Activated naive CD8-positive, alpha-beta T cell treated with anti-CD3 and anti-CD28 coated beads, Interleukin-2, amount 10 ng/mL, durations not matched to agents 7 days and 5 days (primary cell): ENCODE data around the gene DTNB. TPM values are rescaled to one million over a fixed set of nuclear protein-coding genes. Genes with fewer than 3 reads are reported as not detected.
"Not testable (repeated sequence)": the region's sequence is repeated elsewhere in the genome, so short reads cannot be mapped to it uniquely, and the experiment has no call there.

Source experiments
- ATAC-seq: fragments of 150-1000 bp; cut with Tn5 transposase; one replicate; pipeline ENCODE4 v1.10.0; 2021; ENCODE audit warnings: low read depth, moderate library complexity
- POLR2A ChIA-PET: fragments of 350-600 bp; sonication (Branson Sonifier 250); formaldehyde crosslinking; loops from one replicate; lab custom pipeline; 2021; ENCODE audit warnings: antibody characterized with exemption; lab: Charles Lee
- DNase-seq: peaks from one replicate; pipeline ENCODE4 v3.0.0; 2021
- H3K27ac Mint-ChIP-seq: one replicate; pipeline ENCODE4 v1.8.0; 2022; ENCODE audit warnings: mild to moderate bottlenecking, mixed read lengths
- H3K27me3 Mint-ChIP-seq: one replicate; pipeline ENCODE4 v1.8.0; 2022; ENCODE audit warnings: mild to moderate bottlenecking, moderate library complexity, mixed read lengths
- H3K36me3 Mint-ChIP-seq: one replicate; pipeline ENCODE4 v1.8.0; 2021; ENCODE audit warnings: mild to moderate bottlenecking, mixed read lengths
- H3K4me1 Mint-ChIP-seq: one replicate; pipeline ENCODE4 v1.8.0; 2021; ENCODE audit warnings: mixed read lengths
- H3K4me3 Mint-ChIP-seq: one replicate; pipeline ENCODE4 v1.8.0; 2022; ENCODE audit warnings: mild to moderate bottlenecking, moderate library complexity, mixed read lengths
- H3K9me3 Mint-ChIP-seq: one replicate; pipeline ENCODE4 v1.8.0; 2021; ENCODE audit warnings: mixed read lengths
- total RNA-seq, 2 experiments: library from RNA; stranded (reverse); gene quantifications; one replicate each; pipeline ENCODE4 v1.2.3, GENCODE V29; 2021

Gene DTNB
- total RNA-seq, 2 experiments from 2014 or later: 36.7 to 38.3 TPM

DNA sequence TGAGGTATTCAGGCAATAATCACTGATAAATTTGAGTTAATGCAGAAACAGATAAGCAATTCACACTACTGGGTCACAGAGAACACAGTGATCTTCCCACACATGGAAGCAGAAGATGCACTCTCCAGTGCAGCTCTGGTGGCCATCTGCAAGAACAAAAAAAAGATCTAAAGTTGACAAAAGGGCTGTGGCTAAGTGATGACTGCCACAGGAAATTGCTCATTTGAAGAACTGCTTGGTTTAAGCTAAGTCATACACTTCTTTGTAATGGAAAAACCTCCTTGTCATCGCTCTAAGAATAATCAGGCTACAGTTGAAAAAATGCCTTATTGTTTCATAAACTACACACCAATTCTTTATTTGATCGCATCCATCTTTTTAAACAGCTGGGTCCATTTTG is 115.1 kb downstream of the DTNB start:
- H3K4me3 Mint-ChIP-seq: peak overlapping the region; percentile 34

DNA sequence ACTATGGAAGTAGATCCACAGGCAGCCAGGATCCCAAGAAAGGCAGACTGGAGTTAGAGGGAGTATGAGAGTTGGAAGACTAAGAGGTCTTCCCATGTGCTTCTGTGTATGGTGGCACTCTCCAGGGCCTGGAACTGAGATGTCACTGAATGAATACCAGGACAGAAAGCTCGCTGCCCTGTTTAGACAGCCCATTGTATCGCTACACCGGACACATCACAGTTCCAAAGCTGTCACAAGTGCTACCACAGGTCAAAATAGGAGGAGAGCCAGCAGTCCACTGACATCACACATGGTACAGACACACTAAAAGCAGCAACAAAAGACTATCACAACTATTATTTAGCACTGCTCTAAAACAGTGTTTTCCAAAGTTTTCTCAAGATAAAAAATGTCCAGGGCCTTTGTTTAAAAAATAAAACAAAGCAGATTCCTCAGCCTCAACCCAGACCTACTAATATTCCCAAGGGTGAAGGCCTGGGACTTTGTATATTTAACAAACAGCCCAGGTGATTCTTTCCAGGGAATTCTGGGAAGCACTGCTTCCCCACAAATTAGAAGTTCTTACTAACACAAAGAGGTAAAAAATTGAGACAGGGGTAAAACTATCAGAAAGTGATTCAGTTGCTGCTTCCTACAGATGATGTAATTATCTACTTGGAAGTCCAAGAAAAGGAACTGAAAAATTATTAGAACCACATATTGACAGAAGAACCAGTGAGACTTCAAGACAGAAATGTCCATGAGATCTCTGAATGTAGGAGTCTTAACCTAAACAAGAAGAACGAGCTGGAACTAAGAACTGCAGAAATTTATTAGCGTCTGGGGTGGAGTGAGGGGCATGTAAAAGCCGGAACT is 116.0 kb downstream of the DTNB start:
- Mint-ChIP-seq H3K4me1 (peaks cover 40% of the 10 kb centered on the region), H3K27me3 (no peaks in the 10 kb centered on the region), H3K27ac (peak overlapping the region; percentile 78), H3K4me3 (peak overlapping the region; percentile 7), H3K9me3 (peaks cover 3% of the 10 kb centered on the region), H3K36me3 (peaks cover 10% of the 10 kb centered on the region)
- POLR2A ChIA-PET: interaction anchor here (0.6 to 1.5 kb wide), 4 partner anchors 10 to 242 kb away, joined by 3 to 7 read pairs (median 4); no protein-coding TSS in a partner anchor
- DNase-seq: no peak
- no peak for ATAC-seq

More for the DNA sequence above, 115.1 kb downstream of the DTNB start:
- ATAC-seq: peak; percentile 98
- no peaks in the 10 kb centered on the region for H3K27me3 Mint-ChIP-seq
- H3K9me3 Mint-ChIP-seq: peaks cover 3% of the 10 kb centered on the region
- POLR2A ChIA-PET: interaction anchor here (0.6 to 1.5 kb wide), 4 partner anchors 9 to 285 kb away, joined by 3 to 7 read pairs (median 4); no protein-coding TSS in a partner anchor
- peak overlapping the region; percentile 78 for H3K27ac Mint-ChIP-seq
- H3K36me3 Mint-ChIP-seq: peaks cover 11% of the 10 kb centered on the region
- H3K4me1 Mint-ChIP-seq: peaks cover 38% of the 10 kb centered on the region
- no peak for DNase-seq

DNA sequence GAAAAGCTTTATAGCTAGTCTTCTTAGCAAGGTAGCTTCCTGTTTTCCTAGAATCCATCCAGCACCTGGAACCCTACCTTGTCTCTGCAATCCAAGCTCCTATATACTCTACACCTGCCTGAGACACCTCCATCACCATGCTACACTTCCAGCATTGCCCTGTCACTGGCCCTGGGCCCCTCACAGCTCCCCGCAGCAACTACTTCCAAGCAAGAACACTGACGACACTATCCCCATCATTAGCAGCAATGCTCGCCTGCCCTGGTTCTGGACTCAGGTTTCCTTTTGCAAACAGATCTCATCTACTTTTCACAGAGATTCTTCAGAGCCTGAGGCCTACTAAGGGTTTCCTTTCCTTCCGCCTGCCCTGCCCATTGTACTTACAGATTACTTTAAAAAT is 121.1 kb downstream of the DTNB start:
- Mint-ChIP-seq H3K9me3 (no peaks in the 10 kb centered on the region), H3K4me1 (peaks cover 21% of the 10 kb centered on the region), H3K36me3 (peaks cover 9% of the 10 kb centered on the region), H3K27me3 (no peaks in the 10 kb centered on the region), H3K27ac (peak overlapping the region; percentile 1), H3K4me3 (no peak overlapping the region)
- POLR2A ChIA-PET: no interaction called here
- DNase-seq: no peak
- ATAC-seq: no peak

DNA sequence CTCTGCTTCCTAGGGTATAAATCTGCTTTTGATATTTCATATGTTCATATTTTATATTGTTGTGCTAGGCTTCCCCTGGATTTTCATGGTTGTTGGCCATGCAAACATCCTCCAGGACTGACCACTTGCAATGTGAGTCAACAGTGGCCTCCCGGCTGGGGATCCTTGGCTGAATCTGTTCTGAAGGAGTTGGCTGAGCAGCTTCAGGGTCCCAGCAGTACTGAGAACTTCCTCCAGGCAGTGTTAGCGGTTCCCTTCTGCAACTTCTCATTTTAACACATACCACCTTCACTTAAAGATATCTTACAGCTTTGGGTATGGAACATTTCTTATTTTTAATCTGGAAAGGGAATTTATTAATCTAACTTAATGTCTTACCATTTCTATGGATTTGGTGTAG is 122.1 kb downstream of the DTNB start:
- DNase-seq (no peak), ATAC-seq (no peak)
- Mint-ChIP-seq H3K27me3 (no peaks in the 10 kb centered on the region), H3K4me3 (no peak overlapping the region), H3K4me1 (peaks cover 13% of the 10 kb centered on the region), H3K27ac (no peak overlapping the region), H3K9me3 (no peaks in the 10 kb centered on the region), H3K36me3 (peaks cover 7% of the 10 kb centered on the region)
- POLR2A ChIA-PET: no interaction called here

DNA sequence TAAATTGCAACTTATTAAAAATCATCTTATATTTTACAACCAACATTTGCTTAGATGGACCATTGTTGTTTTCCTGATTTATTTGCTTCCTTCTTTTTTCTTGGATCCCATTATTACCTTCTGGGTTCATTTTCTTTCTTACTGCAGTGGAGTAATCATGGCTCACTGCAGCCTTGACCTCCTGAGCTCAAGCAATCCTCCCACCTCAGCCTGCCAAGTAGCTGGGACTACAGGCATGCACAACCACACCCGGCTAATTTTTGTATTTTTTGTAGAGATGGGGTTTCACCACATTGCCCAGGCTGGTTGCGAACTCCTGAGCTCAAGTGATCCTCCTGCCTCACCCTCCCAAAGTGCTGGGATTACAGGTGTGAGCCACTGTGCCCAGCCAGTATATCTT is 123.8 kb downstream of the DTNB start:
- H3K4me3 Mint-ChIP-seq, POLR2A ChIA-PET, H3K9me3 Mint-ChIP-seq, DNase-seq, H3K27me3 Mint-ChIP-seq, H3K27ac Mint-ChIP-seq, ATAC-seq, H3K36me3 Mint-ChIP-seq: not testable (repeated sequence)
- H3K4me1 Mint-ChIP-seq: peaks cover 13% of the 10 kb centered on the region

DNA sequence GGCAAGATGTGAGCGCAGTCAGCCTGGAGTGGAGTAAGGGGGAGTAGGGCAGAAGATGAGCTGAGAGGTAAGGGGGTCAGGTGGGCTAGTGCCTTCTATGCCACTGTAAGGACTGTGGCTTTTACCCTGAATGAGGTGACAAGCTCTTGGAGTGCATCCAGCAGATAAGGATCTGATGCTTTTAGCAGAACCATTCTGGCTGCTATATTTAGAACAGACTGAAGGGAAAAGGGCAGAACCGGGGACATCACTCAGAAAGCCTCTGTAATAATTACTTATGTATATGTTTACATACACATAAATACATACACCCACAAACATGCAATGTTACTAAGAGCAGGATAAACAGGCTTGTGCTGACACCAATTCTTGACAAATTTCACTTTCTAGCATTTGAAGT is 124.8 kb downstream of the DTNB start:
- no peak overlapping the region for H3K4me3 Mint-ChIP-seq
- ATAC-seq (no peak), DNase-seq (no peak)
- H3K9me3 Mint-ChIP-seq: no peaks in the 10 kb centered on the region
- no peak overlapping the region for H3K27ac Mint-ChIP-seq
- peaks cover 8% of the 10 kb centered on the region for H3K36me3 Mint-ChIP-seq
- H3K27me3 Mint-ChIP-seq: no peaks in the 10 kb centered on the region
- POLR2A ChIA-PET: no interaction called here
- peaks cover 12% of the 10 kb centered on the region for H3K4me1 Mint-ChIP-seq

DNA sequence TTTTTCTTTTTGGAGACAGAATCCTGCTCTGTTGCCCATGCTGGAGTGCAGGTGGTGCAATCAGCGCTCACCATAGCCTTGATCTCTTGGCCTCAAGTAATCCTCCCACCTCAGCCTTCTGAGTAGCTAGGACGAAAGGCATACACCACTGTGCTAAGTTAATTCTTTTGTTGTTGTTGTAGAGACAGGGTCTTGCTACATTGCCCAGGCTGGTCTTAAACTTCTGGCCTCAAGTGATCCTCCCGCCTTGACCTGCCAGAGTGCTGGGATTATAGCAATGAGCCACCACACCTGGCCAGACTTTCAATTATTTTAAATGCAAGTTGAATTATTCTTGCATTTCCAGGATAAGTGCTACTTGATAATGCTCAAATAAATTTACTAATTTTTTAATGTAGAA is 126.5 kb downstream of the DTNB start:
- H3K4me1 Mint-ChIP-seq: peaks cover 5% of the 10 kb centered on the region
- DNase-seq (no peak), ATAC-seq (no peak)
- POLR2A ChIA-PET: no interaction called here
- H3K4me3 Mint-ChIP-seq: no peak overlapping the region
- peaks cover 4% of the 10 kb centered on the region for H3K36me3 Mint-ChIP-seq
- H3K9me3 Mint-ChIP-seq: no peaks in the 10 kb centered on the region
- H3K27ac Mint-ChIP-seq: no peak overlapping the region
- H3K27me3 Mint-ChIP-seq: no peaks in the 10 kb centered on the region

DNA sequence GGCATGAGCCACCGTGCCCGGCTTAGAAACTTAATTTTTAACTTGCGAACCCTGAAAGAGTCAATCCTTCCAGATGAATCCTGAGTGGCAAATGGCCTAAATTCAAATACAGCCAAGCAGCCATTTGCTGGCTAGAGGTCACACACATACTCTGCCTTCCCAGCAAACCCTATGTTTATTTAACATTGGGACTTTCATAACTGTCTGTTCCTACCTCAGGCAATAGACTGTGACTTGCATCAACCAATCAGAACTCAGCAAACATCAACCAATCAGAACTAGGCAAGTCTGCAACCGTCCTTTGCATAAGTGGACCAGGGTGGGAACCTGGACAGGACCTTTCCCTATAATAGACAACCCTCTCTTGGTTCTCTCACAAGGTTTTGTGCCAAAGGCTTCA is 127.5 kb downstream of the DTNB start:
- Mint-ChIP-seq H3K9me3 (no peaks in the 10 kb centered on the region), H3K36me3 (peaks cover 4% of the 10 kb centered on the region), H3K4me3 (no peak overlapping the region), H3K4me1 (peaks cover 5% of the 10 kb centered on the region), H3K27me3 (no peaks in the 10 kb centered on the region), H3K27ac (no peak overlapping the region)
- ATAC-seq (no peak), DNase-seq (no peak)
- POLR2A ChIA-PET: no interaction called here

DNA sequence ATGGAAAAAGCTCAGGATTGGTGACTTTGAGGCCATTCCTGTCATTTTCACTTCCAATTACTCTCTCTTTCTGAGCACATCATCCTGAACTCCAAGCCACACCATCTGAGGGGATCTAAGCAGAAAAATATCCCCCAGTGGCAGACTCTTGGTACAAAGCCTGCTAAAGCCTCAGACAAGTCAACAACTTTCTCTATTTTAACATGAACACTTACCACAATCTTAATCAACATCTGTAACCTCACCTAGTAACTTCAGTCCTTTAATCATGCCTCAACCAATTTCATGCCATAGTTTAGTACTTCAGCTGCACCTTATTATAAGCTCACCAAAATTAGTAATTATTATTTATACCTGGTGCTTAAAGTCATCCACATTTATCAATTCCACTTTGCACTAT is 128.9 kb downstream of the DTNB start:
- H3K9me3 Mint-ChIP-seq: no peaks in the 10 kb centered on the region
- no peaks in the 10 kb centered on the region for H3K27me3 Mint-ChIP-seq
- peaks cover 4% of the 10 kb centered on the region for H3K36me3 Mint-ChIP-seq
- H3K4me1 Mint-ChIP-seq: peaks cover 5% of the 10 kb centered on the region
- POLR2A ChIA-PET: no interaction called here
- ATAC-seq: no peak
- no peak for DNase-seq
- no peak overlapping the region for H3K27ac Mint-ChIP-seq
- no peak overlapping the region for H3K4me3 Mint-ChIP-seq

DNA sequence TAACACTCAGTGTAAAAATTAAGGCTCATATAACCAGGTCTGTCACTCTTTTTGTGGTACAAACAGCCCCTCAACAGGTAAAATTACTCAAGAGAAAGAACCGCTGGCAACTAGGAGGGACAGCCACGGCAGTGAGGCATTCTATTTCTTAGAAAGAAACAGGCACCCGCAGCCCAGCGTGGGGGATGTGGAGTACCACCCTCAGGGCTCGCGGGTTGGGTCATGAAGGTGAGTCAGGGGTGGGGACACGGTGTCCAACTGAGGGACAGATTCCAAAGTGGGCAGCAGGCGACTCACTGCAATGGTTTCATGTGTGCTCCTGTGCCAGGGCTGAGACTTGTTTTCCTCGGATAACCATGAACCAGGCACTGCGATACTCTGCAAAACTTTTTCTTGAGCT is 129.4 kb downstream of the DTNB start:
- H3K4me1 Mint-ChIP-seq: peaks cover 5% of the 10 kb centered on the region
- DNase-seq (no peak), ATAC-seq (no peak)
- H3K9me3 Mint-ChIP-seq: no peaks in the 10 kb centered on the region
- no peak overlapping the region for H3K4me3 Mint-ChIP-seq
- POLR2A ChIA-PET: no interaction called here
- H3K27ac Mint-ChIP-seq: no peak overlapping the region
- no peaks in the 10 kb centered on the region for H3K27me3 Mint-ChIP-seq
- H3K36me3 Mint-ChIP-seq: peaks cover 4% of the 10 kb centered on the region

DNA sequence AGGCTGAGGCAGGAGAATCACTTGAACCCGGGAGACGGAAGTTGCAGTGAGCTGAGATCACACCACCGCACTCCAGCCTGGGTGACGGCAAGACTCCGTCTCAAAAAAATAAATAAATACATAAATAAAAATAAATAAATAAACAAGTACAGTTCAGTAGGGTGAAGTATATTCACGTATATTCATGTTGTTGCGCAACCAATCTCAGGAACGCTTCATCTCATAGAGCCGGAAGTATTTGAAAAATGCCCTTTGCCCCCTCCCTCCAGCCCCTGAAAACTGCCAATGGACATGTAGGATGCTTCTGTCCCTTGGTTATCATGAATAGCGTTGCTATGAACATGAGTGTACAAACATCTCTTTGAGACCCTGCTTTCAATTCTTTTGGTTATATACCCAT is 132.0 kb downstream of the DTNB start:
- H3K4me1 Mint-ChIP-seq: no peaks in the 10 kb centered on the region
- H3K36me3 Mint-ChIP-seq: peaks cover 1% of the 10 kb centered on the region
- H3K4me3 Mint-ChIP-seq: no peak overlapping the region
- POLR2A ChIA-PET: no interaction called here
- ATAC-seq (no peak), DNase-seq (no peak)
- H3K27ac Mint-ChIP-seq: no peak overlapping the region
- H3K9me3 Mint-ChIP-seq: no peaks in the 10 kb centered on the region
- H3K27me3 Mint-ChIP-seq: no peaks in the 10 kb centered on the region

DNA sequence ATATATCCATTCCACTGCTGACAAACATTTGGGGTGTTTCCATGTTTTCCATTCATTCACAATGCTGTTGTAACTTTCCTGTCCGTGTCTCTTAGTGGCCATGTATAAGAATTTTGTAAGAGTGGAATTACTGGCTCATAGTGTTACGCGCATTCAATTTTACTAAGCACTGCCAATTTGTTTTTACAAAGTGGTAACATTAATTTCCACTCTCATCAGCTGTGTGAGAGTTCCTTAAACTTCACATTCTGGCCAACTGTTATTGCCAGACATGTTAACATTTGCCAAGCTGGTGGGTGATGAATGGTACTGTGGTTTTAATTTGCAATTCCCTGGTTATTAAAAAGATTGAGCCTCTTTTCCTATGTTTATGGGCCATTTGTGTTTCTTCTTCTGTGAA is 134.2 kb downstream of the DTNB start:
- no peak overlapping the region for H3K4me3 Mint-ChIP-seq
- H3K27ac Mint-ChIP-seq: no peak overlapping the region
- H3K4me1 Mint-ChIP-seq: no peaks in the 10 kb centered on the region
- POLR2A ChIA-PET: no interaction called here
- H3K36me3 Mint-ChIP-seq: peaks cover 1% of the 10 kb centered on the region
- no peak for DNase-seq
- no peaks in the 10 kb centered on the region for H3K27me3 Mint-ChIP-seq
- H3K9me3 Mint-ChIP-seq: no peaks in the 10 kb centered on the region
- no peak for ATAC-seq

DNA sequence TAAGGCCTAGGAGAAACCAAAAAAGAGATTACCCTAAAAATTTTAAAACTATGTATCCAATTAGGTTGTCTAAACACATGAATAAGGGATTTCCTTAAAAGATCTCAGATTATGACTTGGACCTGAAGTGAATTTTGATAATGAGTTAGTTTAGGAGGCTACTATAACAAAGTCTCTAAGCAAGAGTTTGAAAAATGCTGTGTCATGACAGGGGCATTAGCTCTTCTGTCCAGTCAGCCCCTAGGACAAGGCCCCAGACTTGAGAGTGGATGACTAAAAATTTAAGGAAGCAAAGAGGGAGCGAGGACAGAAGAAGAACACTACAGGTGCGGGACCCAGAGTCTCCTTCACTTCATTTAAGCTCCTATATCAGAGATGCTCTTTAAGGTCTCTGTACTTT is 135.9 kb downstream of the DTNB start:
- no peaks in the 10 kb centered on the region for H3K27me3 Mint-ChIP-seq
- no peak overlapping the region for H3K27ac Mint-ChIP-seq
- no peaks in the 10 kb centered on the region for H3K4me1 Mint-ChIP-seq
- no peak overlapping the region for H3K4me3 Mint-ChIP-seq
- POLR2A ChIA-PET: no interaction called here
- H3K36me3 Mint-ChIP-seq: no peaks in the 10 kb centered on the region
- H3K9me3 Mint-ChIP-seq: no peaks in the 10 kb centered on the region
- DNase-seq: no peak
- ATAC-seq: no peak
